GM18867 (cell line): Measurements from ENCODE around the gene CTBP1.

Experiments
- ATAC-seq: cut with Tn5 transposase; IDR thresholded peaks from one replicate; pipeline ENCODE4 v1.9.1; 2021; ENCODE audit warnings: mild to moderate bottlenecking, moderate library complexity; ENCODE audit not compliant: unreplicated experiment

The CTBP1 gene

DNA sequence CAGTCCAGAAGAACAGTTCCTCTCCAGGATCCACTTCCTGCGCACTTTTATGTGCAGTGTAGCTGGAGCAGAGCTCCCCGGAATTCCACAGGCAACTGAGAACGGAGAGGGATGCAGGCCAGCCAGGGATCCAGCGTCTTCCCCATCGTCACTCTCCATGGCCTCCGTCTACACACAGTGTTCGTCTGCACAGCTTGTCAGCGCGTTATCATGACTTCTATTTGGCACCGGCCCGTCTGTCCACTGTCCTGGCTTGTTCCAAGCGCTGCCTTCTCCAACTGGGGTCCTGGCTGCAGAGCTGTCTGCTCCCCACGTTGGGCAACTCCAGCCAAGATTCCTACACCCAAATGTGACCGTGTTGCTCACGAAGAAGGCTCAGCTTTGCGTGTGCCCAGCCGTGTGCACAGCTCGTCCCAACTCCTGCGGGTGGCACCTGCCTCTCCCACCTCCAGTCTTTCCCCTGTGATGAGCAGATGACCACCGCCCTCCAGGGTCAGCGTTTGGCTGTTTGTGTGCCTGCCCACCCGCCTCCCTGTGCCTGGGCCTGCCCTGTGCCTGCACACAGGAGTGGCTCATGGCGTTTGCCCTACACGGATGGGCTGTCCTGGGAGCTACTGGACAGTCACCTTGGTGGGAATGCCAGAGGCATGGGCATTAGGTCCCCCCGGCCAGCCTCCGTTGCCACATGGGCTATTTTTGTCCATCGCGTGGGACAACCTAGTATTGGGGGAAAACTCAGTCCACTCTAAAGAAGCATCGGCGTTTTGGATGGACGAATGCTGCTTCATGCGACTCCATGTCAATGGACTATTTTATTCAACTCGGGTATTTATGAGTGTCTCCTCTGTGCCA lies 2.2 kb upstream of the CTBP1 start:
- no peak for ATAC-seq

- no peak for ATAC-seq
Measured at GRCh38 chr4:1250527-1250812, 1.5 kb upstream of the CTBP1 start.

- peak; percentile 3 for ATAC-seq
Measured at GRCh38 chr4:1249731-1250526, 999 bp upstream of the CTBP1 start.

DNA sequence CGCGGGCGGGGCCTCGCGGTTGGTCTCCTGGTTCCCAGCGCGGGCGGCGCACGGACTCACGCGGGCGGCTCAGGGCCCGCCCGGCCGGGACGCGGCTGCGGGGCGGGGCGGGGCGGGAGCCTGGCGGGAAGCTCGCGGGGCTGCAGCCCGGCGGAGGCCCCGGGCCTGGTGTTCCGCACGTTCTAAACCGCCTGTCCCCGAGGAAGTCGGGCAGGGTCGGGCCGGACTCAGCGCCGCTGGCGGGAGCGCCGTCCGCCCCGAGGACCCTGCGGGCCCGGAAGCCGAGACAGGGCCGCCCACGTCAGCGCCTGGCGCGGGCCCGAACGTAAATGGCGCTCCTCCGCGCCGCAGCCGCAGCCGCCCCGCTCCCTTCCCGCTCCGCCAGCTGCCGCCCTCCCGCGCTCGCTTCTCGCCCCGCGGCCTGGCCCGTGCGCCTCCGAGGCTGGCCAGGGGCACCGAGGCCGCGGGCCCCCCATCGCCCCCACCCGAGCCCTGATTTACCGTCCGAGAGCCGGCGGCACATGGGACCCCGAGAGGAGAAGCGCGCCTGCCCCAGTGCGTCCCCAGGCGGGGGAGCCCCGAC lies 309 bp upstream of the CTBP1 start:
- ATAC-seq: peak; percentile 57

- no peak for ATAC-seq
Measured at GRCh38 chr4:1247864-1248244, 1.1 kb downstream of the CTBP1 start.

DNA sequence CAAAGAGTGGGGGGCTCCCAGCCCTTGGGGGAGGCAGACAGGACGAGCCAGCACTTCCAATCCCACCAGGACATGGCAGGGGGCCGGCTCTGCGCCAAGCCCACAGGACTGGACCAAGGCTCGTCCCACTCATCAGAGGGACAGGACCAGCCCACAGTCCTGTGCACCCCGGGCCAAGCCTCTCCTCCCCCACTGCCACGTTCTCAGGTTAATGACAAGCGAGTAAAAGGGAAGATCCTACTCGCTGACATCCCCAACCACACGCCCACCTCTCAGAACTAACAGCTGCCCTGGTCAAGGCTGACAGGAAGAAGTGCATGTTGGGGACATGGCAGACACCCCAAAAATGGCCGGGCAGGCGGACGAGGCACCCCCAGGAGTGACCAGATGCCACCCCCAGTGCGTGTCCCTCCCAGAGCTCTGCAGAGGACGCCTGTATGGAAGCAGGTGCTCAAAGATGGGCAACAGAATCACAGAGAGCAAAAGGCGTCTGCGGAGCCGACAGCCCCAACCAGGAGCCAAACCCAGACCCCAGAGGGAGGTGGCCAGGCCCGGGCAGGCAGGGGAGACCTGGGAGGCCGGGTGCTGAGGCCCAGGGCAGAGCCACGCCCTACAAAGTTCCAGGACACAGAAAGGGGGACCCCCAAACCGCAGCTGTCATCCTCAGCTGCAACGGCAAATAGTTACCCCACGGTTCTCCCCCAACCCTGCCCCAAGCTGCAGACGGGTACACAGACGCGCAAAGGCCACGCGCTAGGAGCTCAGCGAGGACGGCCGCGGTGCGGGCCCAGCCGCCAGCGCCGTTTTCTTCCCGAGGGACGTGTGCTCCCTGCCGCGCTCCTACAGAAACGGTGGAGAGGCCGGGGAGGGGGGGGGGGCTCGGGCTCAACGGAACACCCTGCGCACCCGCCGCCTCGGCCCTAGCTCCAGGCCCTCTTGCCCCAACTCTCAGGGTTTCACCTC lies 1.7 kb downstream of the CTBP1 start:
- ATAC-seq: no peak

GRCh38 chr4:1246111-1246881 lies 2.6 kb downstream of the CTBP1 start:
- ATAC-seq: no peak

DNA sequence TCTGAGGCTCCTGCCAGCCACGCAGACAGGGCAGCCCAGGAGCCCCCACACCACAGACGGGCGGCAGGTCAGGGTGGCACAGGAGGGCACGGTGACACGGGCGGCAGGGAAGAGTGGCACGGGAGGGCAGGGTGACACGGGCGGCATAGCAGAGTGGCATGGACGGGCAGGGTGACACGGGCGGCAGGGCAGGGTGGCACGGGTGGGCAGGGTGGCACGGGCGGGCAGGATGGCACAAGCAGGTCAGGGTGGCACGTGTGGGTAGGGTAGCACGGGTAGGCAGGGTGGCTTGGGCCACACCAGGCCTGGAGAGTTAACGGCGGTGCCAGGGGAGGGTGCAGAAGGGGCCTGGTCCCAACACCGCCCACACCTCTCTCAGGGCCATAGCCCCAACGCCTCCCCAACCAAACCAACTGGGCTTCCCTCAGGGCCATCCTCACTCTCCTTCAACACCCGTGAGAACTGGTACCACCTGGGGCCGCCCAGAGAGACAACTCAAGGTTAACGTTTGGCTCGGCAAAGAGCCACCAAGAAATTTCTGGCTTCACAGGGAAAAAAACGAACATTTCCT lies 3.4 kb downstream of the CTBP1 start:
- ATAC-seq: no peak

- no peak for ATAC-seq
Measured at GRCh38 chr4:1244978-1245471, 3.9 kb downstream of the CTBP1 start.

DNA sequence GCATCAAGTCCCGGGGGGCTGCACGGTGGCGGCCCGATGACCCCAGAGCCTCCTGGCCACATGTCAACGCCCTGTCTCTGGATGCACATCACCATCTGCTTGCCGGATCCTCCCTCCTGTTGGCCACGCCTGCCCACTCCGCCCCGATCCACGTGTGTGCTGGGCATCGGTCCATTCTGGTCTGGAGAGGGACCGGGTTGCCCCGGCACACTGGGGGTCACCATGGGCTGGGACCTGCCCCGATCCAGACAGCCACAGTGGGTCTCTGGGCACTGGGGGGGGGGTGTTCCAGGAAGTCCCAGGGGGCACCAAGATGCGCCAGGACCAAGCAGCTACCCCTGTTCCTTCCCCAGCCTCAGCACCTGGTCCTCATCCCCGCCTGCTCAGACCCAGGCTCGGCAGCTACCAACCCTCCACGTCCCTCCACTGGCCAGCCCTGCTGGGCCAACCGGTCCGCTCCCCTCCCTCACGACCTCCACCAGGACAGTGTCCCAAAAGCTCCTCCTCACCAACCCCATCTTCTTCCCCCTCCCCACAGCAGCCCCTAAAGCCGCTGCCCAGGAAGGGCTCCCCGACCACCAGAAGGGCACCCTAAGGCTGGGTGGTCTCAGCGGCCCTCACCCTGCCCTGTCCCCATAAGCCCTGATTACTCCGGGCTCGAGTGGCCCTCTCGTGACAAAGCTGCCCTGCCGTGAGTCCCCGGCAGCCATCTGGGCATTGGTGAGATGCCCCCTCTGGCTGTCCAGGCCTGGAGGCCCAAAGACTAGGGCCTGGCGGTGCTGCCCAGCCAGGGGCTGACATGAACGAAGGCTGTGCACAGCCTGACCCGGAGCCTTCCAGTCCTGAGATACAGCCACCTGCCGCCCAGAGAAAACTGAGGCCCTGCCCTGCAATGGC lies 4.6 kb downstream of the CTBP1 start:
- no peak for ATAC-seq

DNA sequence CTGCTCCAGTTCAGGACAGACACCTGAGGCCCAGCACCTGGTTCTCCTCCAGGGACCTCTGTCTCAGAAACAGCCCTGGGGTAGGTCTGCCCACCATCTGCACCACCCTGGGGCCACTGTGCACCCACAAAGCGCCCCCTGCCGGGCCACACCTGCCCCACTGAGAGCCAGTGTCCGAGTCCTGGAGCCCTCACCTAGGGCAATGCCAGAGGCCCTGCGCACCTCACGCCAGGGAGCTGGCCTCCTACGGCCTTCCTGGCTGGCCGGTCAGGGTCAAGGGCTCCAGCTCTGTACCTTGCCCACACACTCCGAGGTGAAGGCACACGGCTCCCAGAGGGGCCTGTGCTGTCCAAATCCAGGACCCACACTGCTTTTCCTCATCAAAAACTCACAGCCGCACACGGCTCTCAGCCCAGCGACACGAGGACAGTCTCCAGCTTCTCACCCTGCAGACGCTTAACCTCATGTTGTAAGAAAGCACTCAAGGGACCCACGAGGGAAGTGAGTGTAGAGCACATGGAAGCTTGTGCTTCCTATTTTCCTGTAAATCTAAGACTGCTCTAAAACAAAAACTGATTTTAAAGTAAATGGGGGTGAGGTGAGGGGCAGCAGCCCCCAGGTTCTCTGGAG lies 5.4 kb downstream of the CTBP1 start:
- ATAC-seq: no peak

- ATAC-seq: no peak
Measured at GRCh38 chr4:1242506-1243450, 6.2 kb downstream of the CTBP1 start.

GRCh38 chr4:1241936-1242505 lies 6.9 kb downstream of the CTBP1 start:
- no peak for ATAC-seq

GRCh38 chr4:1241466-1241935 lies 7.4 kb downstream of the CTBP1 start:
- ATAC-seq: no peak

GRCh38 chr4:1240721-1241465 lies 8.0 kb downstream of the CTBP1 start:
- no peak for ATAC-seq

DNA sequence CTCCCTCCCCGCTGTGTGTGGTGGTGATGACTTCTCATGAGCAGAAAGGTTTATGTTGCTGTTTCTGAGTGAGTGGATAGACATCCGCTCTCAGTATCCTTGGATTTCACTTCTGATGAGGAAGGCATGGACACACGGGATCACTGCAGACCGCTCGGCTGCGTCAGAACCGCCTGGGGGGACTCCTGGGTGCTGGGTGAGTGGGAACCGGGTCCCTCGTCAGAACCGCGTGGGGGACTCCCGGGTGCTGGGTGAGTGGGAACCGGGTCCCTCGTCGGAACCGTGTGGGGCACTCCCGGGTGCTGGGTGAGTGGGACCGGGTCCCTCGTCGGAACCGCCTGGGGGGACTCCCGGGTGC lies 9.0 kb downstream of the CTBP1 start:
- ATAC-seq: no peak
